Glomerular visceral epithelial cell (primary cell): ENCODE results near the gene GABRR2.
"Not testable (repeated sequence)": the region's sequence is repeated elsewhere in the genome, so short reads cannot be mapped to it uniquely, and the experiment has no call there.

Source experiments
- DNase-seq: peaks from one replicate; pipeline ENCODE4 v3.0.0-alpha.2; 2016; ENCODE audit errors: extremely low spot score

GABRR2 gene

DNA sequence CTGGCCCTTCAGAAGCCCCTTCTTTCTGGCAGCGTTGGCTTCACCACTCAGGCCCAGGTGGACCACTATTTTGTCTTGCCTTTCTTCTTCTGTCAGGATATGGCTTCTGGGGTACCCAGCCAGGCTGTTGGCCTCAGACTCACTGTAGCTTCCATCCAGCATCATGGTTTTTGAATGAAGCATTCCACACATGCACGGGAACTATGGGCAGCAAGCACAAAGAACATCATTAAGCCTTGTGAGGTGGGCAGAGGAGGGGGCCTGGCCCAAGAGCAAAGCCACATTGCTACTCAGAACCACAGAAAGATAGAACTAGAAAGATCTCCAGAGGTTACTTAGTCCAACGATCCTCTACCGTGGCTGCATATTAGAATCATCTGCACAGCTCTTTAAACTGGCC lies 57.3 kb downstream of the GABRR2 start:
- no peak for DNase-seq

- DNase-seq, result no peak
These were observed 57.8 kb downstream of the GABRR2 start for GRCh38 chr6:89257346-89257745.

DNA sequence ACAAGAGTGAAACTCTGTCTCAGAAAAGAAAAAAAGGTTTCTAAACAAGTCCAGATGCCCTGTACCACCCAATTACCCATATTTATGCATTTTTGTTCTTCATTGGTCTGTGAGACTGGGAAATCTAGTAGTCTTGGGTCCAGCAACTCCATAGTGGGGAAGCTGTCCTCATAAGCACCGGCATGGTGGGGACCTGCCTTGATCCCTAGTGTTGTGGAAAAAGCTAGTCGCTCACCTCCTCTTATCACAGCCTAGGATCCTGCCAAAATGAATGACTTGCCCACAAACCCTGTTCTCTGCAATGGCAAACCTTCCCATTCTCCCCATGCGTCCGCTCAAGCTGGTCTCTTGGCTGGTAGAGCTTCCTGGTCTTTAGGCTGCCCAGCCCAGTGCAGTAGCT lies 59.7 kb downstream of the GABRR2 start:
- no peak for DNase-seq

- no peak for DNase-seq
These were observed 60.5 kb downstream of the GABRR2 start for GRCh38 chr6:89254569-89254968.

GRCh38 chr6:89252907-89253306 lies 62.2 kb downstream of the GABRR2 start:
- no peak for DNase-seq

GRCh38 chr6:89251976-89252375 lies 63.1 kb downstream of the GABRR2 start:
- DNase-seq, result no peak

DNA sequence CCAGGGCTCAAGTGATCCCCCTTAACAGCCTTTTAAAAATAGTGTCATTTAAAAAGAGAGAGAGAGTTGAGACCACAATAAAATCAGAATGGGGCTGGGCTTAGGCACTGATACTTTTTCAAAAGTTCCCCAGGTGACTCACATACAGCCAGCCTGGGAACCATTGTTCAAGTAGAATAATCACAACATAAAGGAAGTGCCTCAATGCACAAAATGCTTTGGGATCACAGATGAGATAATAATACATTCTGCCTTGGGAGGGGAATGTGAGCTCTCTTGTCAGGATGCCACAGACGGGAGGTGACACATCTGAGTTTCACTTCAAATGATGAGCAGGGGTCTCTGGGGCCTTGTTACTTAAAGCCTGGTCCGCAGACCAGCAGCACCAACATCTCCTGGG lies 63.9 kb downstream of the GABRR2 start:
- no peak for DNase-seq

DNA sequence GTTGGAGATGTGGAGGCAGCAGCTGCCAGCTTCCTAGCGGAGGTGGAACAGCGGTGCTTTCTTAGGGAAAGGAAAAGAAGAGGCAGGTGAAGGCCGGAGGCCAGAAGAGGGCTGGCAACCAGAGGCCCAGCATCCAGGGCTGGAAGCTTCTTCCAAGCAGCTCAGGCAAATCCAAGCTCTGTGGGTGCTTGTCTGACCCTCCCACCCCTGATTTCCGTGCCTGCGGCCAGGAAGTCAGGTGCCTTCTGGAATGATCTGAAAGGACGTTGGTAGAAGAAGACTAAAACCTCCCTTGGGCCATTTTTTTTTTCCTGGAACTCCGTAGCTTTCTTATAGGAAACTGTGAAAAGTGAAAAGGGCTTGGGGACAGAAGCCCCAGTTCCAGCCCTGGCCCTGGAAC lies 64.9 kb downstream of the GABRR2 start:
- no peak for DNase-seq

DNA sequence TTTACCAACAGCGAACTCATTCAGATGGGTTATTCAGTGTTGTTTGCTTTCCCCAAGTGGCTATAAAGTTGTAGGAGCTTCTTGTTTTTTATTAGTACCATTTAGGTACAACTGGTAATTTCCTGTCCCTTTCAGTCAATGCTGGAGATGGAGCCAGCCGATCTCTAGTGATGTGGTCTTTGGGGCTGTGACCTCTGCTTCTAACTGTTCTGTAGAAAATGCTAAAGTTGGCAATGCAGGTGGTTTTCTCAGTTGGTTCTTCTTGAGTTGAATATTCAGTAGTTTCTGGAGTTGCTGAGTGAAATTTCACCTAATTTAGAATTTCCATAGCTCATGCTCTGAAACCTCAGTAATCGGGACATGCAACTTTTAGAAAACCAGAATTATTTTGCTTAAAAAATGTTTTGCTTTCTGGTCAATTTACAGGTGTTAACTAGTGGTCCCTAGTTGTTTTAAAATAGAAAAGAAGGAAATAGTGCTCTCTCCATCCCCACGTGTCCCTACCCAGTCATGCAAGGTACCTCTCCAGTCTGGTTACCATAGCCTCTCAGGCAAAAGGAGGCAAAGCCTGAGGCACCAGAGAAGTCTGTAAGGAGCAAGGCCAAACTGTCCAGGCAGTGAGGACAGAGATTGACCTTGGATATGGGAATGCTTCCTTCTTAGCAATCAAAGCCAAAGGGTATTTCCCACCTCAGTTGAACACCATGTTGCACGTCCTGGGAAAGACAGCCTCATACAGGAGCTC lies 70.7 kb downstream of the GABRR2 start:
- DNase-seq, result no peak

DNA sequence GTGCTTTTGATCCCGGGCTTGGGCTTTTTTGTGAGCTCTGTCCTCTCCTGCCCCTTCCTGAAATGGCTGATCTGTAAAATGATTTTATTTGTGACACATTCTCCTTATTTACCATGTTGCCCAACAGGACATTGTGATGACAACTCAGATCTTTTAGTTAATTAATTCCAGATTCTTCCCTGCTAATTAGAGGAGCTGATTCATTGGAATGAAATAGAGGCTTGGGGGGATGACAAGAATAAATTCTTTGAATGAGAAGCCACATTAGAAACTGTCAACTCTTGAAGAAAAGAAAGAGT lies 71.8 kb downstream of the GABRR2 start:
- no peak for DNase-seq

DNA sequence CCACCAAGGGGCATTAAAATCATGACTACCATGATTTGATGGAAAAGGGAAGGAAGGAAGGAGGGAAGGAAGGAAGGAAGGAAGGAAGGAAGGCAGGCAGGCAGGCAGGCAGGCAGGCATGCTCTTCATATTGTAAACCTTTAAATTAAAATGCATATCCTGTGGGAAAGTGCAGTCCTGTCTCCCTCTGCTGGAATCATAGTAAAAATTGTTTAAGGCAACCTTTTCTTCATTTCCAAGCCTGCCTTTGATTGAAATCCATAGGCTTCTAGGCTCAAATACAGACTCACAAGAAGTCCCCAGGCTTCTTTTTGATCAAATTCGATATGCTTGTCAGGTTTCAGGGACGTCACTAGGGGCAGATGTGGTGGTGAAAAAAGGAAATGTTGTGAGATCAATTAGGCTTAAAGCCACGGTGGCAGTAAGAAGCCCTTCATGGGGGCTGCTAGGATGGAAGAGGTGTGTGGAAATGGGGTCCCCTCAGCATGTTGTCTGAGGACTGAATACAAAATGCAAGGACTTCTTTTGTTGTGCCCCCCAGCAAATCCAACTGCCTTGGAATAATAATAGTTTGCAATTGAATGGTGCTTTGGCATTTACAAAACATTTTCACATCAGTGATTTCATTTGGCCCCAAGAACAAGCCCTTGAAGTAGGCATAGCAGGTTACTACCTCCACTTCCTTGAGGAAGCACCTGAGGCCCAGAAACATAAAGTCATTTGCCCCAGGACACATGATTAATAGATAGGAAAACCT lies 72.3 kb downstream of the GABRR2 start:
- DNase-seq, result peak; percentile 60

DNA sequence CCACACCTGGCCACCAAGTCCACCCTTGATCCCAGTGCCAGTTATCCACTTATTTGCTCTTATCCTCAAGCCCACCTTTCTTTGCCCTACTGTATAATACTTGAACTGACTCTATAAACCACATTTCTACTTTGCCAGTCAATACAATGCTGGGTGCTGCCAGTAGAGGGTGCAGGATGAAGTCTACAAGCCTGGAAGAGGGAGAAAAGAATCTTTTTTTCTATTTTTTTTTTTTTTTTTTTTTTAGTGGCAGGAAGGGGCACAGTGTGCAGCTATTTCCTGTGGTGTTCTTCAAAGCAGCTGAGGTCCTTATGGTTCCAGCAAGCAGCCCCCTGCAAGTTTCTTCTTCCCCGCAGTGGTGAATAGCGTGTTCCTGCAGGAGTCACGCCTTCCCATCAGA lies 75.8 kb downstream of the GABRR2 start:
- DNase-seq, result no peak

DNA sequence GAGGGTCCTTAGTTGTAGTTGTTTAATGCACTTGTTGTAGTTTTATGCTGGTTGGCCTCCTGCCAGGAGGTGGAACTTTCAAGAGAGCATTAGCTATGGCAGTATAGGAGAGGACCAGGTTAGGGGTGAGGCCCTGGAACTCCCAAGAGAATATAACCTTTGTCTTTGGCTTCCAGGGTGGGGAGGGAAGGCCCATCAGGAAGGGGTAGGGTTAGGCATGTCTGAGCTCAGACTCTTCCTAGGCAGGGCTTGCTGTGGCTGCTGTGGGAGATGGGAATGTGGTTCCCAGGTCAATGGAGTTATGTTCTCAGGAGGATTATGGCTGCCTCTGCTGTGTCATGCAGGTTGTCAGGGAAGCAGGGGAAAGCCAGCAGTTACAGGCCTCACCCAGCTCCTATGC lies 77.9 kb downstream of the GABRR2 start:
- no peak for DNase-seq

GRCh38 chr6:89233605-89234004 lies 81.5 kb downstream of the GABRR2 start:
- not testable (repeated sequence) for DNase-seq

DNA sequence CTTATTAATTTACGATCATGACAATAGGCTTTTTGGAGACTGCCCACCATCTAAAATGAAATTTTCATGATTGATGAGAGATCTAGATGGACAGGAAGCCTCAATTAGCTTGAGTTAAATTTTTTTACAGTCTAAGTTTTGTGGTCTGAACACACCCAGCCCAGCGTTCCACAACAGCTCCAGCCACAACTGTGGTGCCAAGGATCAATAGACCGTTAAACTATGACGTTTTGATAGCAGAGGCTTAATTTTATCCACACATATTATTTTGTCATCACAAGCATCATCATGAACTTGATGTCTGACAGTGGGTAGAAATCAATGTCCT lies 92.4 kb downstream of the GABRR2 start:
- no peak for DNase-seq

- DNase-seq, result no peak
These were observed 93.0 kb downstream of the GABRR2 start for GRCh38 chr6:89221971-89222711.

- no peak for DNase-seq
These were observed 94.0 kb downstream of the GABRR2 start for GRCh38 chr6:89221129-89221528.

GRCh38 chr6:89217299-89217910 lies 97.7 kb downstream of the GABRR2 start, which contains the start of gene GABRR1:
GABRR1 (minus strand) TSS chr6:89217358; CDS start chr6:89217322, 36 bp downstream.
- no peak for DNase-seq

GRCh38 chr6:89216411-89216810 lies 98.7 kb downstream of the GABRR2 start:
- DNase-seq, result no peak

GRCh38 chr6:89215391-89215790 lies 99.7 kb downstream of the GABRR2 start:
- no peak for DNase-seq

DNA sequence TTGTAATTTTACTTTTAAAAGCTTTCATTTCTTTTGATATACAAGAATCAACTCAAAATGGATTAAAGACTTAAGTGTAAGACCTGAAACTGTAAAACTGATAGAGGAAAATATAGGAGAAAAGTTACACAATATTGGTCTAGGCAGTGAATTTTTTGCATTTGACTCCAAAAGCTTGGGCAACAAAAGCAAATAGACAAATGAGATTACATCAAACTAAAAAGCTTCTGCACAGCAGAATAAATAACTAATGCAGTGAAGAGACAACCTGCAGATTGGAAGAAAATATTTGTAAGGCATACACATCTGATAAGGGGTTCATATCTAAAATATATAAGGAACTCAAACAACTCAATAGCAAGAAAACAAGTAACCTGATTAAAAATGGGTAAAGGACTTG lies 100.9 kb downstream of the GABRR2 start:
- DNase-seq, result no peak

GRCh38 chr6:89212472-89212871 lies 102.6 kb downstream of the GABRR2 start:
- no peak for DNase-seq

DNA sequence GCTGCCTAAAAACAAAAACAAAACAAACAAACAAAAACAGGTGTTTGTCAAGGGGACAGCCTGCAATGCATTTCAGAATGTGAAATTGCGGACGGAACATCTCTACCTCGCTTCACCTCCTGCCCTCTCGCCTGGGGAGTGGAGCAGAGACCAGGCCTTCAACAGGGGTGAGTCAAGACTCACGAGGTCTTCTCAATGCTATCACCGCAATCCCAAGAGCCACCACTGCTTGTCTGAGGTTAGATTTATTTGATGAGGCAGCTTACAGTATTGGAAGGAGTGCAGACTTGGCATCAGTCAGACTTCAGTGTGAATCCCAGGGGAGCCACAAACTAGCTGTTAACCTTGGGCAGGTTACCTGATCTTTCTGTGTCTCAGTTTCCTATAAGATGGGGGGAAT lies 105.6 kb downstream of the GABRR2 start:
- no peak for DNase-seq
